GM12878 (cell line): Measurements from ENCODE around the gene ACTL6B. TPM values are rescaled to one million over a fixed set of nuclear protein-coding genes. Genes with fewer than 3 reads are reported as not detected.

Source experiments
- BACH1 ChIP-seq: fragments of 450-650 bp; IDR thresholded peaks from 2 replicates; pipeline ENCODE4 v1.6.1; 2017; ENCODE audit warnings: mild to moderate bottlenecking, borderline replicate concordance
- BRCA1 ChIP-seq: IDR thresholded peaks from 2 replicates; pipeline ENCODE4 v1.6.1; 2011; ENCODE audit warnings: low read depth, low read length, improper control_type of control experiment
- CBFB ChIP-seq: IDR thresholded peaks from 2 replicates; pipeline ENCODE4 v1.6.1; 2016; ENCODE audit warnings: antibody characterized with exemption, low read depth
- CHD2 ChIP-seq: IDR thresholded peaks from 2 replicates; pipeline ENCODE4 v1.6.1; 2011; ENCODE audit warnings: low read depth, low read length, improper control_type of control experiment, borderline replicate concordance
- CHD4 ChIP-seq: fragments of 200-600 bp; sonication (generic); IDR thresholded peaks from 2 replicates; pipeline ENCODE4 v1.6.1; 2016; ENCODE audit warnings: mild to moderate bottlenecking
- E2F8 ChIP-seq: fragments of 450-650 bp; IDR thresholded peaks from 2 replicates; pipeline ENCODE4 v1.6.1; 2018; ENCODE audit warnings: mild to moderate bottlenecking, low read depth, moderate library complexity; ENCODE audit not compliant: partially characterized antibody
- EED ChIP-seq: sonication (generic); IDR thresholded peaks from 2 replicates; pipeline ENCODE4 v1.6.1; 2016; ENCODE audit warnings: antibody characterized with exemption, low read depth
- HDAC2 ChIP-seq: fragments of 200-600 bp; sonication (generic); IDR thresholded peaks from 2 replicates; pipeline ENCODE4 v1.6.1; 2017
- IKZF1 ChIP-seq: fragments of 450-650 bp; conservative IDR thresholded peaks from 2 replicates; pipeline ENCODE4 v1.6.1; 2017; ENCODE audit warnings: antibody characterized with exemption, mild to moderate bottlenecking
- MAX ChIP-seq: IDR thresholded peaks from 2 replicates; pipeline ENCODE4 v1.6.1; 2012; ENCODE audit warnings: low read depth, low read length, improper control_type of control experiment
- MTA3 ChIP-seq: IDR thresholded peaks from 2 replicates; pipeline ENCODE4 v1.6.1; 2012; ENCODE audit warnings: low read length, inconsistent platforms, borderline replicate concordance
- MYB ChIP-seq: fragments of 150-350 bp; IDR thresholded peaks from 2 replicates; pipeline ENCODE4 v1.6.1; 2014; ENCODE audit warnings: mild to moderate bottlenecking, low read depth, low read length, borderline replicate concordance
- MYC ChIP-seq: IDR thresholded peaks from 2 replicates; pipeline ENCODE4 v1.6.1; 2011; ENCODE audit warnings: mild to moderate bottlenecking, low read length, moderate library complexity, inconsistent platforms; ENCODE audit not compliant: insufficient read depth, insufficient replicate concordance, insufficient read length, severe bottlenecking
- NR2C1 ChIP-seq: fragments of 450-650 bp; IDR thresholded peaks from 2 replicates; pipeline ENCODE4 v1.6.1; 2017; ENCODE audit warnings: antibody characterized with exemption, mild to moderate bottlenecking, moderate library complexity
- NRF1 ChIP-seq: conservative IDR thresholded peaks from 2 replicates; pipeline ENCODE4 v1.6.1; 2011; ENCODE audit warnings: mild to moderate bottlenecking, low read depth, low read length, improper control_type of control experiment
- POLR2AphosphoS2 ChIP-seq: IDR thresholded peaks from 2 replicates; pipeline ENCODE4 v1.6.1; 2011; ENCODE audit warnings: low read depth, mild to moderate bottlenecking, low read length, improper control_type of control experiment, moderate library complexity
- RUNX3 ChIP-seq: IDR thresholded peaks from 2 replicates; pipeline ENCODE4 v1.6.1; 2012; ENCODE audit warnings: low read length, inconsistent platforms
- SPI1 ChIP-seq: IDR thresholded peaks from 2 replicates; pipeline ENCODE4 v1.6.1; 2011; ENCODE audit warnings: low read depth, mild to moderate bottlenecking, low read length, moderate library complexity, borderline replicate concordance; ENCODE audit not compliant: insufficient read depth
- TARDBP ChIP-seq: IDR thresholded peaks from 2 replicates; pipeline ENCODE4 v1.6.1; 2016; ENCODE audit warnings: borderline replicate concordance
- TCF7 ChIP-seq: IDR thresholded peaks from 2 replicates; pipeline ENCODE4 v1.6.1; 2014; ENCODE audit warnings: antibody characterized with exemption, borderline replicate concordance
- WRNIP1 ChIP-seq: IDR thresholded peaks from 2 replicates; pipeline ENCODE4 v1.6.1; 2011; ENCODE audit warnings: low read depth, low read length, improper control_type of control experiment, borderline replicate concordance
- ZNF274 ChIP-seq: IDR thresholded peaks from one replicate; pipeline ENCODE4 v1.8.0; 2011; ENCODE audit not compliant: insufficient read length, insufficient read depth
- polyA plus RNA-seq, 11 experiments: library from polyadenylated mRNA; depleted of rRNA in 4 of 11; unstranded in 6 of 11; stranded (reverse) in 5 of 11; fragments of >200 nt; fragmentation: Nextera tagmentation in 4 of 11; fragmentation: Illumina TruSeq in 1 of 11; extraction: Ambion mirVana in 4 of 11; extraction: Trizol in 1 of 11; gene quantifications; 1 replicate in 1 of 11; 2 replicates in 10 of 11; pipeline versions ENCODE4 v1.2.1 to v1.2.3, GENCODE V29; 2011 to 2016; ENCODE audit warnings: inconsistent platforms in 2 of 11, missing spikeins in 2 of 11, low read depth in 1 of 11
- total RNA-seq, 4 experiments: library from RNA; depleted of rRNA in 3 of 4; stranded (reverse); fragments of >200 nt in 3 of 4; fragmentation: Illumina TruSeq in 1 of 4; extraction: Trizol in 1 of 4; gene quantifications; 2 replicates each; pipeline versions ENCODE4 v1.2.1 to v1.2.3, GENCODE V29; 2013 to 2021
- TF ChIP-seq, protein P1 (sequence below): fragments of 450-650 bp; IDR thresholded peaks from 2 replicates; pipeline ENCODE4 v1.6.1; 2017; ENCODE audit warnings: low read depth, mild to moderate bottlenecking, moderate library complexity
- TF ChIP-seq, protein P2 (sequence below): IDR thresholded peaks from 2 replicates; pipeline ENCODE4 v1.6.1; 2011; ENCODE audit warnings: mild to moderate bottlenecking, low read depth, low read length, moderate library complexity; ENCODE audit not compliant: insufficient replicate concordance
- TF ChIP-seq, protein P3 (sequence below): IDR thresholded peaks from 2 replicates; pipeline ENCODE4 v1.6.1; 2011; ENCODE audit warnings: low read depth, low read length, improper control_type of control experiment, borderline replicate concordance

ACTL6B gene
- total and polyA plus RNA-seq, 10 of the 15 experiments (the other 5 are each of a cell fraction or from before 2014, with no cell fraction given) = not detected

DNA sequence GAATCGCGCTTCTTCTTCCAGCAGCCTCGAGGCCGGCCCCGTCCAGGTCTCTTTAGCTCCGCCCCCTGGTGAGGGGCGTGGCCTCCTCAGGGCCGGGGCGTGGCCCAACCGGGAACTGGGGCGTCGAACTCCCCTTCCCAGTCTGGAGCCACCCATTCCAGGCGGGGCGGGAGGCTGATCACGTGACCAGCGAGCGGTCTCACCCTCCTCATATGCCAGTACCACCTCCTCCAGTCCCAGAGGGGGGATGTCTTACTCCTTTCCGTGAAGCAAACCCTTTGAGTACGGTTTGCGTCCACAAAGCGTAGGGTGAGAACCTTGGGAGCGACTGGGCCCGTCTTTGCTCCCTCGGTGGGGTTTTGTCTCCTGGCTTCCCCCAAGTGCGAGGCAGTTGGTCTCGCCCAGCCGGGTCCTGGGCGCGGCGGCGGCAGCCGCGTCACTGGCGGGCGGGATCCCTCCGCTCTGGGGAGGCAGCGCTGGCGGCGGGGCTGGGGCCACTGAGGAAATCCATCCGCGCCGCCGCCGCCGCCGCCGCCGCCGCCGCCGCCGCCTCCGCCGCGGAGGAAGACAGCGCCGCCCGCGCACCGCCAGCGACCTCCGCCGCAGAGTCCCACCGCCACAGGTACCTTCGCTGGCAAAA, 17.2 kb upstream of the ACTL6B start, which contains the start of gene GNB2 (continued):
- peak; percentile 46; the same call in 1 of the 2 replicates for TF ChIP-seq BRCA1
- TF ChIP-seq EED = peak; percentile 89
- TF ChIP-seq NR2C1 = peak; percentile 53; the same call in 1 of the 2 replicates
- TF ChIP-seq CHD4 = no peak
- TF ChIP-seq, protein P1, sequence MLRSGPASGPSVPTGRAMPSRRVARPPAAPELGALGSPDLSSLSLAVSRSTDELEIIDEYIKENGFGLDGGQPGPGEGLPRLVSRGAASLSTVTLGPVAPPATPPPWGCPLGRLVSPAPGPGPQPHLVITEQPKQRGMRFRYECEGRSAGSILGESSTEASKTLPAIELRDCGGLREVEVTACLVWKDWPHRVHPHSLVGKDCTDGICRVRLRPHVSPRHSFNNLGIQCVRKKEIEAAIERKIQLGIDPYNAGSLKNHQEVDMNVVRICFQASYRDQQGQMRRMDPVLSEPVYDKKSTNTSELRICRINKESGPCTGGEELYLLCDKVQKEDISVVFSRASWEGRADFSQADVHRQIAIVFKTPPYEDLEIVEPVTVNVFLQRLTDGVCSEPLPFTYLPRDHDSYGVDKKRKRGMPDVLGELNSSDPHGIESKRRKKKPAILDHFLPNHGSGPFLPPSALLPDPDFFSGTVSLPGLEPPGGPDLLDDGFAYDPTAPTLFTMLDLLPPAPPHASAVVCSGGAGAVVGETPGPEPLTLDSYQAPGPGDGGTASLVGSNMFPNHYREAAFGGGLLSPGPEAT = peak; percentile 95
- peak; percentile 97 for TF ChIP-seq IKZF1
- TF ChIP-seq TARDBP = peak; percentile 72
- peak; percentile 73 for TF ChIP-seq MYC
- 0 out of 2 replicates have a peak, but pooled peaks have one; percentile 86 for TF ChIP-seq WRNIP1
- TF ChIP-seq MTA3 = no peak
- TF ChIP-seq BACH1 = peak; percentile 87
- TF ChIP-seq CHD2 = peak; percentile 97
- peak; percentile 9; the same call in 1 of the 2 replicates for TF ChIP-seq MAX
- no peak for TF ChIP-seq POLR2AphosphoS2
- TF ChIP-seq, protein P2, sequence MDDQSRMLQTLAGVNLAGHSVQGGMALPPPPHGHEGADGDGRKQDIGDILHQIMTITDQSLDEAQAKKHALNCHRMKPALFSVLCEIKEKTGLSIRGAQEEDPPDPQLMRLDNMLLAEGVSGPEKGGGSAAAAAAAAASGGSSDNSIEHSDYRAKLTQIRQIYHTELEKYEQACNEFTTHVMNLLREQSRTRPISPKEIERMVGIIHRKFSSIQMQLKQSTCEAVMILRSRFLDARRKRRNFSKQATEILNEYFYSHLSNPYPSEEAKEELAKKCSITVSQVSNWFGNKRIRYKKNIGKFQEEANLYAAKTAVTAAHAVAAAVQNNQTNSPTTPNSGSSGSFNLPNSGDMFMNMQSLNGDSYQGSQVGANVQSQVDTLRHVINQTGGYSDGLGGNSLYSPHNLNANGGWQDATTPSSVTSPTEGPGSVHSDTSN = peak; percentile 78
- no peak for TF ChIP-seq MYB
- TF ChIP-seq CBFB = 0 out of 2 replicates have a peak, but pooled peaks have one; percentile 29
- TF ChIP-seq NRF1 = no peak
- peak; percentile 62 for TF ChIP-seq RUNX3
- TF ChIP-seq HDAC2 = no peak
- no peak for TF ChIP-seq TCF7
- no peak; the same call in 1 of the 2 replicates for TF ChIP-seq SPI1
- TF ChIP-seq, protein P3, sequence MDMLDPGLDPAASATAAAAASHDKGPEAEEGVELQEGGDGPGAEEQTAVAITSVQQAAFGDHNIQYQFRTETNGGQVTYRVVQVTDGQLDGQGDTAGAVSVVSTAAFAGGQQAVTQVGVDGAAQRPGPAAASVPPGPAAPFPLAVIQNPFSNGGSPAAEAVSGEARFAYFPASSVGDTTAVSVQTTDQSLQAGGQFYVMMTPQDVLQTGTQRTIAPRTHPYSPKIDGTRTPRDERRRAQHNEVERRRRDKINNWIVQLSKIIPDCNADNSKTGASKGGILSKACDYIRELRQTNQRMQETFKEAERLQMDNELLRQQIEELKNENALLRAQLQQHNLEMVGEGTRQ = peak; percentile 89
- no peak for TF ChIP-seq ZNF274
- TF ChIP-seq E2F8 = no peak
